Vagina (tissue), 2 donors: ENCODE results near the gene SYT2. TPM values are rescaled to one million over a fixed set of nuclear protein-coding genes. Genes with fewer than 3 reads are reported as not detected.

ENCODE experiments used
- DNase-seq, 2 donors: peaks; one replicate each; pipeline ENCODE4 v3.0.0-alpha.2; 2017; ENCODE audit errors: extremely low spot score in 2 of 2
- H3K27ac ChIP-seq: fragments of 200-600 bp; sonication (generic); one replicate; pipeline ENCODE4 v1.5.1; 2019
- H3K27me3 ChIP-seq: fragments of 200-600 bp; sonication (generic); one replicate; pipeline ENCODE4 v1.5.1; 2019
- H3K36me3 ChIP-seq, 2 donors: fragments of 200-600 bp; sonication (generic); one replicate each; pipeline ENCODE4 v1.5.1; 2017 to 2019
- H3K4me1 ChIP-seq: fragments of 200-600 bp; sonication (generic); one replicate; pipeline ENCODE4 v1.5.1; 2019
- H3K4me3 ChIP-seq, 2 donors: fragments of 200-600 bp; sonication (generic); 1 replicate in 1 of 2; 2 replicates in 1 of 2; pipeline ENCODE4 v1.5.1; 2016 to 2019
- H3K9me3 ChIP-seq: fragments of 200-600 bp; sonication (generic); one replicate; pipeline ENCODE4 v1.5.1; 2019
- POLR2A ChIP-seq, 2 donors: fragments of 450-650 bp; IDR thresholded peaks; one replicate each; pipeline ENCODE4 v1.6.1; 2017; ENCODE audit warnings: antibody characterized with exemption in 2 of 2, mild to moderate bottlenecking in 2 of 2, moderate library complexity in 2 of 2
- POLR2AphosphoS5 ChIP-seq, 2 donors: sonication (generic); formaldehyde crosslinking; IDR thresholded peaks; one replicate each; pipeline ENCODE4 v1.9.0; 2017; ENCODE audit warnings: antibody characterized with exemption in 2 of 2, mild to moderate bottlenecking in 2 of 2, low read depth in 1 of 2; ENCODE audit not compliant: insufficient read depth in 1 of 2
- intact Hi-C: fragments of 100-400 bp; cut with DNase I; formaldehyde crosslinking; loops from one replicate; pipeline ENCODE4 v1.15.1; 2023
- total RNA-seq: library from RNA; depleted of rRNA; stranded (reverse); fragments of >200 nt; gene quantifications from one replicate; pipeline ENCODE4 v1.2.3, GENCODE V29; 2016
- TF ChIP-seq, protein P1 (sequence below), 3 experiments: fragments of 450-650 bp in 2 of 3; fragments of 200-600 bp in 1 of 3; sonication (generic) in 1 of 3; IDR thresholded peaks; one replicate each; pipeline ENCODE4 v1.5.1; 2017 to 2019; ENCODE audit warnings: antibody characterized with exemption in 3 of 3, mild to moderate bottlenecking in 2 of 3, moderate library complexity in 2 of 3

SYT2 gene
- total RNA-seq, 1 donor from 2014 or later = not detected

DNA sequence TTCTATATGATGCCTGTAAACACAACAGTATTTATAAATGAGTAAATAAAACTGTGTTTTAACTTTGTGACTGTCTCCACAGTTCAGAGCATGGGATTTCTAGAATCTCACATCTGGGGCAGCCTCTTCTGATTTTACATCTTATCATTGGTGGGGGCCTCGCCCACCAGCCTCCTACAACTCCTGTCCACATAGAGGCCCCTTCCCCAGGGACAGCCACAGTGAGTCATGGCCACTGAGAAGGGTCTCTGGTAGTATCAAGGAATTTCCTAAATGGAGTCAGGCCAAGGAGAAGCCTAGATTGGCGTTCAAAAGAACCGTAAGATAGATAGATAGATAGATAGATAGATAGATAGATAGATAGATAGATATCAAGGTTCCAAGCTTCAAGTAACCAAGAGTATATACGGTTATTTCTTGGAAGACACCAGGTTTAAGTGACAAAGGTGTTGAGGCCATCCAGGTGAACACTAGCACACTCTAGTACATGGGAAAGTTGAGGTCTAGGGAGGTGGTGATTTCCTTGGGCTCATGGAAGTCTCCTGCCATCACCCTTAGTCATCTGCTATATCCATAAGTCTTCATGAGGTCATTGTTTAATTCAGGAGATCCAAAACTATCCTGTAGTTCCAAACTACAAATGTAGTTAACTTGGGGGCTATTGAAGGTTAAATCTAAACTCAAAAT, 121.6 kb downstream of the SYT2 start:
- no peak for DNase-seq
- TF ChIP-seq POLR2A (IDR thresholded peaks at IDR 0.05) = no peak
- TF ChIP-seq POLR2AphosphoS5 (IDR thresholded peaks at IDR 0.05; ENCODE audit: insufficient read depth in 1 of 2, low read depth in 1 of 2) = no peak
- TF ChIP-seq, protein P1, sequence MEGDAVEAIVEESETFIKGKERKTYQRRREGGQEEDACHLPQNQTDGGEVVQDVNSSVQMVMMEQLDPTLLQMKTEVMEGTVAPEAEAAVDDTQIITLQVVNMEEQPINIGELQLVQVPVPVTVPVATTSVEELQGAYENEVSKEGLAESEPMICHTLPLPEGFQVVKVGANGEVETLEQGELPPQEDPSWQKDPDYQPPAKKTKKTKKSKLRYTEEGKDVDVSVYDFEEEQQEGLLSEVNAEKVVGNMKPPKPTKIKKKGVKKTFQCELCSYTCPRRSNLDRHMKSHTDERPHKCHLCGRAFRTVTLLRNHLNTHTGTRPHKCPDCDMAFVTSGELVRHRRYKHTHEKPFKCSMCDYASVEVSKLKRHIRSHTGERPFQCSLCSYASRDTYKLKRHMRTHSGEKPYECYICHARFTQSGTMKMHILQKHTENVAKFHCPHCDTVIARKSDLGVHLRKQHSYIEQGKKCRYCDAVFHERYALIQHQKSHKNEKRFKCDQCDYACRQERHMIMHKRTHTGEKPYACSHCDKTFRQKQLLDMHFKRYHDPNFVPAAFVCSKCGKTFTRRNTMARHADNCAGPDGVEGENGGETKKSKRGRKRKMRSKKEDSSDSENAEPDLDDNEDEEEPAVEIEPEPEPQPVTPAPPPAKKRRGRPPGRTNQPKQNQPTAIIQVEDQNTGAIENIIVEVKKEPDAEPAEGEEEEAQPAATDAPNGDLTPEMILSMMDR (IDR thresholded peaks at IDR 0.05) = no peak

DNA sequence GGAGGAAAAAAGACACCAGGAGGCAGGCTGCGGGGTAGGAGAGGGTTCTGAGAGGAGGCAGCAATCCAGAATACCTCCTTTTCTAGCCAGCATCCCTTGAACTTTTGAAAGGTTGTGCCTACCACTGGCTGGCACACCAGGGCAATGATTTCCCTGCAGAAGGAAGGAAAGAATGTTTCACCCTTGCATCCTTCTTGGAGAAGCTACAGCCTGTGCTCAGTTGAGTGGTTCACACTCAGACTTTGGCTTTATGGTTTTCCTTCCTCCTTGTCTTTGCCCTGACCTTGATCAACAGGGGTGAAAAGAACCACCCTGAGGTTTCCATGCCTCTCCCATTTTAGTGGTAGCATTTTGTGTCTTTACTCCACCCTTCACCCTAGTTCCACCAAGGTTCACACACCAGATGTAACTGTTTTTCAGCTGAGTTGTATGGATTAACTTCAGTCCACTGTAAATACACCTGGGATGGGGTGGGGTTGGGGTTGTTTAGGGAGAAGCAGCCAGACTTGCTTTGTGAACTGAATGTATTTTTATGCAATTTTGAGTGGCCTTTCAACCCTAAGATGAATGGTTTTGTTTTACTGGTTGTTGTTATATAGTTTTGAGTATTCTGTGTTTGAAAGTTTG, 122.3 kb downstream of the SYT2 start:
- intact Hi-C loops = no loop called here
- Histone ChIP-seq H3K27me3 (no peaks in the 10 kb centered on the region), H3K4me3 (no peak overlapping the region), H3K36me3 (peaks cover 0 to 1% of the 10 kb centered on the region in 2 donors), H3K4me1 (peaks cover 52% of the 10 kb centered on the region), H3K27ac (no peak overlapping the region), H3K9me3 (no peaks in the 10 kb centered on the region)
- DNase-seq = no peak
- no peak for TF ChIP-seq POLR2A (IDR thresholded peaks at IDR 0.05)
- TF ChIP-seq, protein P1 (IDR thresholded peaks at IDR 0.05) = no peak
- no peak for TF ChIP-seq POLR2AphosphoS5 (IDR thresholded peaks at IDR 0.05; ENCODE audit: insufficient read depth in 1 of 2, low read depth in 1 of 2)

More for the DNA sequence above, 121.6 kb downstream of the SYT2 start:
- Histone ChIP-seq H3K36me3 (no peaks in the 10 kb centered on the region), H3K27ac (peak overlapping the region; percentile 68), H3K4me3 (no peak overlapping the region), H3K4me1 (peaks cover 55% of the 10 kb centered on the region), H3K27me3 (no peaks in the 10 kb centered on the region), H3K9me3 (no peaks in the 10 kb centered on the region)
- intact Hi-C loops = no loop called here

DNA sequence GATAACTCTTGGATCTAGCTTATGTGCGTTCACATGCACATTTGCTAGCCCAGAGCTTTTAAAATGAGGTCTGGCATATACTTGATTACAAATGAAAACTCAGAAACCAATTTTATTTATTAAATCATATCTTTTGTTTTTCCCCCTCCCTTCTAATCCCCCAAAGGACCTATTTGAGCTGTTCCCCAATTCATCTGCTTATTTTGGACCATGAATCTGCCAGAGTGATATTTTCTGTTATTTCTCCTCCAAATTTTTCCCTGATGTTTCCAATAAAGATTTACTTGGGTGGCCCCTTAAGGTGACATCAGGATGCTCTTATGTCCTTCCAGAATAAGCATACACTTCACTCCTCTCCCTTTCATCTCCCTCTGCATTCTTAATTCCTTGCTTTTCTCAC, 123.4 kb downstream of the SYT2 start:
- intact Hi-C loops = no loop called here
- Histone ChIP-seq H3K4me3 (no peak overlapping the region), H3K9me3 (no peaks in the 10 kb centered on the region), H3K27me3 (no peaks in the 10 kb centered on the region), H3K27ac (no peak overlapping the region), H3K36me3 (peaks cover 0 to 12% of the 10 kb centered on the region in 2 donors), H3K4me1 (peaks cover 50% of the 10 kb centered on the region)
- no peak for DNase-seq
- TF ChIP-seq, protein P1 (IDR thresholded peaks at IDR 0.05) = no peak
- TF ChIP-seq POLR2A (IDR thresholded peaks at IDR 0.05) = no peak
- no peak for TF ChIP-seq POLR2AphosphoS5 (IDR thresholded peaks at IDR 0.05; ENCODE audit: insufficient read depth in 1 of 2, low read depth in 1 of 2)

DNA sequence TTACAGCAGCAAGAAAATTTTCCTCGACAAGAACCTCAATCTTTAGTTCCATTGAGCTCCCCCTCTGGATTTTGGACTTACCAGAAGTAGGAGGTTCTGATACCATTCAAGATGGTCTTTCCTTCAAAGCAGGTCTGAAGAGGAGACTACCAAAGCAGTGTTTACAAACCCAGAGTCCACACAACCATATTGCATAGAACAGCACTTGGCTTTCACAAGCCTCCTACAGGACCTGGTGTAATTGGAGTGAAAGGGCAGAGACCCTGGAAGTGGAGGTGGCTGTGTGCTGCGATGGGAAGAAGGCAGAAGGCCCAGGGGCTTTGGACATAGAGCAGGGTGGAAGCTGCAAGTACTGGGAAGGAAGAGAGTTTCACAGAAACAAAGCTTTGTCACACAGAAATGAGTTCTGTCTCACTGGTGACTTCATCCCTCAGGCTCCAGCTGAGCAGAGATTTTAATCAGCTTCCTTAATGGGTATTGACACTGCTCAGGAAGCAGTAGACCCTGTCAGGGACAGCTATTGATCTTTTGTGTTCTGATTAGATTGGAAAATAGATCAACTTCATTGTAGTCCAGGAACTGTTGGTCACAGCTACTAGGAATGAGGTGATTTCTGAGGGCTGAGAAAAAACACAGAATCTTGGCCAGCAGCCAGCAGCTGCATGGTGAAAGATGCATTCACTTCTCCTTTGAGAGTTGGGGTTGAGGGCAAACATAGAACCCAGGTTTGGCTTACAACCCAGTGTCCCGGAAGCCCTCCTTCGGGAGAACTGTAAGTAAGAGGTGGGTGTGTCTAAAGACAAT, 124.0 kb downstream of the SYT2 start:
- TF ChIP-seq POLR2AphosphoS5 (IDR thresholded peaks at IDR 0.05; ENCODE audit: insufficient read depth in 1 of 2, low read depth in 1 of 2) (no peak), POLR2A (IDR thresholded peaks at IDR 0.05) (no peak)
- TF ChIP-seq, protein P1 (IDR thresholded peaks at IDR 0.05) = no peak
- H3K4me1 ChIP-seq = peaks cover 45% of the 10 kb centered on the region
- no peaks in the 10 kb centered on the region for H3K9me3 ChIP-seq
- intact Hi-C loops = no loop called here
- DNase-seq = no peak
- H3K4me3 ChIP-seq = no peak overlapping the region
- no peak overlapping the region for H3K27ac ChIP-seq
- no peaks in the 10 kb centered on the region for H3K27me3 ChIP-seq
- peaks cover 0 to 17% of the 10 kb centered on the region in 2 donors for H3K36me3 ChIP-seq
